Lung (tissue), 12 donors: ENCODE data around the gene RASAL2. TPM values are rescaled to one million over a fixed set of nuclear protein-coding genes. Genes with fewer than 3 reads are reported as not detected.
A peak's percentile ranks its signal among the peaks of the same experiment; 100 is the strongest.

Experiments
- ATAC-seq: fragments of 200-7000 bp; cut with Tn5 transposase; one replicate; pipeline ENCODE4 v1.9.1; 2020; ENCODE audit warnings: moderate number of reproducible peaks; ENCODE audit not compliant: insufficient read depth, low FRiP score
- DNase-seq, 3 donors: peaks; one replicate each; pipeline ENCODE4 v3.0.0-alpha.2; 2013 to 2017
- H3K27ac ChIP-seq, 2 donors: one replicate each; pipeline ENCODE4 v1.5.1; 2013; ENCODE audit warnings: mild to moderate bottlenecking in 2 of 2, moderate library complexity in 2 of 2, control low read depth in 1 of 2, inconsistent platforms in 1 of 2, low read depth in 1 of 2, low read length in 1 of 2
- H3K27me3 ChIP-seq, 3 donors: one replicate each; pipeline ENCODE4 v1.5.1; 2013; ENCODE audit warnings: low read length in 2 of 3; ENCODE audit not compliant: control insufficient read depth in 3 of 3, insufficient read depth in 3 of 3
- H3K36me3 ChIP-seq, 4 donors: one replicate each; pipeline ENCODE4 v1.5.1; 2013; ENCODE audit warnings: low read length in 4 of 4, mild to moderate bottlenecking in 1 of 4, moderate library complexity in 1 of 4; ENCODE audit not compliant: control insufficient read depth in 4 of 4, insufficient read depth in 4 of 4
- H3K4me1 ChIP-seq, 5 donors: one replicate each; pipeline ENCODE4 v1.5.1; 2013; ENCODE audit warnings: low read length in 5 of 5, mild to moderate bottlenecking in 2 of 5, moderate library complexity in 1 of 5; ENCODE audit not compliant: control insufficient read depth in 5 of 5, insufficient read depth in 5 of 5
- H3K4me3 ChIP-seq: one replicate; pipeline ENCODE4 v1.5.1; 2013; ENCODE audit warnings: mild to moderate bottlenecking, control low read depth, moderate library complexity
- H3K9ac ChIP-seq, 2 donors: one replicate each; pipeline ENCODE4 v1.5.1; 2013; ENCODE audit warnings: low read length in 2 of 2, control low read depth in 1 of 2; ENCODE audit not compliant: insufficient read depth in 1 of 2
- H3K9me3 ChIP-seq, 4 donors: one replicate each; pipeline ENCODE4 v1.5.1; 2013; ENCODE audit warnings: low read length in 3 of 4, mild to moderate bottlenecking in 1 of 4, moderate library complexity in 1 of 4; ENCODE audit not compliant: control insufficient read depth in 4 of 4, insufficient read depth in 3 of 4
- WGBS, 2 donors: extraction: QIAGEN DNeasy Blood & Tissue Kit; methylation state at CpG; one replicate each; pipeline ENCODE4 v1.1.7; 2013; 5-methylcytosine and 5-hydroxymethylcytosine counted together
- polyA plus RNA-seq, 2 donors: library from polyadenylated mRNA; stranded (reverse); fragments of 200-250 nt; gene quantifications; one replicate each; pipeline ENCODE4 v1.2.1, GENCODE V29; 2013
- total RNA-seq, 2 donors: library from RNA; depleted of rRNA in 1 of 2; stranded (reverse); fragments of >200 nt in 1 of 2; gene quantifications; one replicate each; pipeline ENCODE4 v1.2.1, GENCODE V29; 2014 to 2021
- TF ChIP-seq, protein P1 (sequence below): IDR thresholded peaks from 2 replicates; pipeline ENCODE4 v1.5.1; 2012; ENCODE audit warnings: mild to moderate bottlenecking; ENCODE audit errors: control extremely low read depth, extremely low read depth
- donor health status: control.
- donor health status: control.
- donor health status: Bipolar disorder and iron deficiency.
- donor health status: healthy.
- donor health status: DM: yes; HTN: yes; CAD: no.

Gene RASAL2
- total and polyA plus RNA-seq, 4 donors: 4.9 to 34.8 (median 15.8) TPM

DNA sequence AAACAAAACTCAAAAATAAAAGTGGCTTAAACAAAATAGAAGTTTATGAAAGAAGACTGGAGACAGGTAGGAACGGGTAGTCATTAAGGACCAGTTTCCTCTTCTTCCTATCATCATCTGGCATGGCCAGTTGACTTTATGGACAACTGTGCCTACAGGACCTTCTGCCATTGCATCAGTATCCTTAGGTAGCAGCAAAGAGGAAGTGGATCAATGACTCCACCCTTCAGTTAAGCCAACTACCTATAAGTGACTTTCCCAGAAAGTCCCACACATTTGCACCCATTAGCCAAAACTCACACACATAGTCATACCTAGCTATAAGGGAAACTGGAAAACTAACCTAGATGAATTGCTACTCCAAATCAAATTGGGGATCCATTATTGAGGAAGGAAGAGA, 51.7 kb downstream of the RASAL2 start:
- TF ChIP-seq, protein P1, sequence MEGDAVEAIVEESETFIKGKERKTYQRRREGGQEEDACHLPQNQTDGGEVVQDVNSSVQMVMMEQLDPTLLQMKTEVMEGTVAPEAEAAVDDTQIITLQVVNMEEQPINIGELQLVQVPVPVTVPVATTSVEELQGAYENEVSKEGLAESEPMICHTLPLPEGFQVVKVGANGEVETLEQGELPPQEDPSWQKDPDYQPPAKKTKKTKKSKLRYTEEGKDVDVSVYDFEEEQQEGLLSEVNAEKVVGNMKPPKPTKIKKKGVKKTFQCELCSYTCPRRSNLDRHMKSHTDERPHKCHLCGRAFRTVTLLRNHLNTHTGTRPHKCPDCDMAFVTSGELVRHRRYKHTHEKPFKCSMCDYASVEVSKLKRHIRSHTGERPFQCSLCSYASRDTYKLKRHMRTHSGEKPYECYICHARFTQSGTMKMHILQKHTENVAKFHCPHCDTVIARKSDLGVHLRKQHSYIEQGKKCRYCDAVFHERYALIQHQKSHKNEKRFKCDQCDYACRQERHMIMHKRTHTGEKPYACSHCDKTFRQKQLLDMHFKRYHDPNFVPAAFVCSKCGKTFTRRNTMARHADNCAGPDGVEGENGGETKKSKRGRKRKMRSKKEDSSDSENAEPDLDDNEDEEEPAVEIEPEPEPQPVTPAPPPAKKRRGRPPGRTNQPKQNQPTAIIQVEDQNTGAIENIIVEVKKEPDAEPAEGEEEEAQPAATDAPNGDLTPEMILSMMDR: no peak
- Histone ChIP-seq H3K9me3 (peaks cover 0 to 3% (median 0%) of the 10 kb centered on the region in 4 donors), H3K27me3 (no peaks in the 10 kb centered on the region), H3K36me3 (no peaks in the 10 kb centered on the region), H3K4me3 (no peak overlapping the region), H3K9ac (no peak overlapping the region), H3K27ac (no peak overlapping the region), H3K4me1 (peaks cover 2 to 12% (median 3%) of the 10 kb centered on the region in 5 donors)
- DNase-seq (no peak), ATAC-seq (no peak)
- WGBS, 2 donors: 77 to 79% methylated on average over 1 of the region's 1 CpG

DNA sequence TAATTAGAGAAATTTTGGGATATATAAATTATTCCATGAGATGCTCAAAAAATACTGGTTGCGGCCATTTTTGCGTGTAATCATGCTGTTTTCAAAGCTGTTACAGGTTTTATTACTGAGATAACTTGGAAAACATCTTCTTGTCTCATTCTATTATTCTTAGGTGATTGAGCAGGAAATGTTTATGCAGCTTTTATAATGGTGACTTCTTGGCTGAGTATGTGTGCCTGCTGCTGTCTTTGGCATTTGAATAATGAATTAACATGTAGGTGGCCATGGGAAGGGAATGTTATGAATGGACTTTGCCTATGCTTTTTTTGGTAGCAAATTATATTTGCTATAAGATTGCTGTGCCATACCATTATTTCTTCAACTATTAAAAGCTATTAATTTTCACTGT, 52.5 kb downstream of the RASAL2 start:
- no peak overlapping the region for H3K4me3 ChIP-seq
- DNase-seq: no peak
- H3K36me3 ChIP-seq: no peaks in the 10 kb centered on the region
- H3K9ac ChIP-seq: no peak overlapping the region
- H3K27ac ChIP-seq: no peak overlapping the region
- H3K9me3 ChIP-seq: no peaks in the 10 kb centered on the region
- peaks cover 2 to 12% (median 5%) of the 10 kb centered on the region in 5 donors for H3K4me1 ChIP-seq
- TF ChIP-seq, protein P1: no peak
- ATAC-seq: no peak
- no peaks in the 10 kb centered on the region for H3K27me3 ChIP-seq
- WGBS, 2 donors: 94 to 99% methylated on average over 2 of the region's 2 CpGs

GRCh38 chr1:178150610-178151009, 56.7 kb downstream of the RASAL2 start:
- TF ChIP-seq, protein P1: no peak
- H3K4me1 ChIP-seq: peaks cover 0 to 17% (median 3%) of the 10 kb centered on the region in 5 donors
- ATAC-seq: no peak
- H3K27ac ChIP-seq: no peak overlapping the region
- no peaks in the 10 kb centered on the region for H3K36me3 ChIP-seq
- no peak for DNase-seq
- 0 to 2% methylated on average over 1 of the region's 1 CpG for WGBS, 2 donors
- H3K9me3 ChIP-seq: no peaks in the 10 kb centered on the region
- no peak overlapping the region for H3K4me3 ChIP-seq
- no peaks in the 10 kb centered on the region for H3K27me3 ChIP-seq
- no peak overlapping the region for H3K9ac ChIP-seq

DNA sequence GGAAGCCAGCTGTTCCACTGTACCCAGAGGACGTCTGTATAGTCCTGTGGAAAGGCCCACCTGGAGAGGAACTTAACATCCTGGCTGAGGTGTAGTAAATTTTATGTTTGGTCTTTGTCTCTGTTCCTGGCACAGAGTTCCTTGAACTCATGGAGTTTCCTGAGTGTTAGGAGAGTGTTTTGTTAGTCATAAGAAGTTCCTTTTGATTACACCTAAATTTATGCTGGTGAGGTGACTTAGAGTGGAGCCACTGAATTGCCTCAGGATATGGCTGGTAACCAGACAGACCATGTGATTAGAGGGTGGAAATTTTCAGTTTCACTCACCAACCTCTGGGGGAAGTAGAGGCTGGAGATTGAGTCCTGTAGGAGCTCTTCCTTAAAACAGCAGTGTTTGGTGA, 57.9 kb downstream of the RASAL2 start:
- H3K4me3 ChIP-seq: no peak overlapping the region
- peaks cover 0 to 18% (median 3%) of the 10 kb centered on the region in 5 donors for H3K4me1 ChIP-seq
- no peaks in the 10 kb centered on the region for H3K9me3 ChIP-seq
- 36 to 57% methylated on average over 1 of the region's 1 CpG for WGBS, 2 donors
- DNase-seq (no peak), ATAC-seq (peak; percentile 34)
- TF ChIP-seq, protein P1: no peak
- H3K36me3 ChIP-seq: no peaks in the 10 kb centered on the region
- no peaks in the 10 kb centered on the region for H3K27me3 ChIP-seq
- no peak overlapping the region for H3K27ac ChIP-seq
- H3K9ac ChIP-seq: no peak overlapping the region
